Mucosa of descending colon (tissue), 3 donors: Measurements from ENCODE around the gene KRT17. TPM values are rescaled to one million over a fixed set of nuclear protein-coding genes. Genes with fewer than 3 reads are reported as not detected.

Experiments
- ATAC-seq: fragments of 200-7000 bp; cut with Tn5 transposase; one replicate; pipeline ENCODE4 v1.9.1; 2020; ENCODE audit warnings: mild to moderate bottlenecking, moderate library complexity
- DNase-seq, 3 donors: peaks; one replicate each; pipeline ENCODE4 v3.0.0-alpha.2; 2020
- H3K36me3 ChIP-seq: fragments of 200-600 bp; one replicate; pipeline ENCODE4 v1.8.0; 2021; ENCODE audit warnings: low read depth, mild to moderate bottlenecking
- H3K4me1 ChIP-seq: fragments of 200-600 bp; one replicate; pipeline ENCODE4 v1.8.0; 2021; ENCODE audit warnings: low read depth, mild to moderate bottlenecking
- H3K4me3 ChIP-seq: fragments of 200-600 bp; one replicate; pipeline ENCODE4 v1.8.0; 2021; ENCODE audit warnings: mild to moderate bottlenecking
- H3K9me3 ChIP-seq: fragments of 200-600 bp; one replicate; pipeline ENCODE4 v1.8.0; 2021; ENCODE audit warnings: mild to moderate bottlenecking
- intact Hi-C, 2 donors: fragments of 100-400 bp; cut with DNase I in 1 of 2; cut with micrococcal nuclease in 1 of 2; formaldehyde crosslinking; loops; one replicate each; pipeline versions ENCODE4 v1.11.0 to v1.11.1; 2022; cut with DNase I, micrococcal nuclease
- total RNA-seq, 3 donors: library from RNA; stranded (reverse); fragmentation: NEBNext Ultra II Directional in 2 of 3; extraction: Animal tissue kit (Norgen Biotek cat#: 25700) in 2 of 3; gene quantifications; one replicate each; pipeline versions ENCODE4 v1.2.1 to v1.2.4, GENCODE V29; 2021 to 2023
- TF ChIP-seq, protein P1 (sequence below): fragments of 200-600 bp; IDR thresholded peaks from one replicate; pipeline ENCODE4 v1.8.0; 2022; ENCODE audit warnings: antibody characterized with exemption, mild to moderate bottlenecking
- donor health status: DM: no; HTN: no; CAD: no; lungs with moderate emphysema.
- donor health status: DM: no; HTN: no; CAD: no.
- donor health status: DM: no; HTN: yes; CAD: no.

The KRT17 gene
- total RNA-seq, 3 donors from 2014 or later = 0.76 TPM; not detected in 2

DNA sequence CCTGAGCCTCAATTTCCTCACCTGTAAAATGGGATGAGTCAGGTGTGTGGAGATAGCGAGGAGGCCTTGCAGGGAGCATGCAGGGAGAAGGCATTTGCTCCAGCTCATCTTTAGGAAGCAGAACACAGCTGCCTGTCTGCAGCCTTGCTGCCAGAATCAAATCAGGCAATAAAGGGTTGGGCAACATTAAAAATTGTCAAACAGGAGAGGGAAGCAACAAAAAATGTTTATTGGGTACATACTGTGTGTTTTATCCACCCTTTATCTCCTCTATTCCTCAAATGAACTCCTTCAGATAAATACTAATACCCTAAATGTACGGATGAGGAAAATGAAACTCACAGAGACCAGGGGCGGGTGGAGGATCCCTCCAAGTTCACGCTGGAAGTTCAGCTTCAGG lies 24.1 kb downstream of the KRT17 start:
- Histone ChIP-seq H3K4me3 (no peak overlapping the region), H3K36me3 (no peaks in the 10 kb centered on the region), H3K4me1 (no peaks in the 10 kb centered on the region), H3K9me3 (no peaks in the 10 kb centered on the region)
- TF ChIP-seq, protein P1, sequence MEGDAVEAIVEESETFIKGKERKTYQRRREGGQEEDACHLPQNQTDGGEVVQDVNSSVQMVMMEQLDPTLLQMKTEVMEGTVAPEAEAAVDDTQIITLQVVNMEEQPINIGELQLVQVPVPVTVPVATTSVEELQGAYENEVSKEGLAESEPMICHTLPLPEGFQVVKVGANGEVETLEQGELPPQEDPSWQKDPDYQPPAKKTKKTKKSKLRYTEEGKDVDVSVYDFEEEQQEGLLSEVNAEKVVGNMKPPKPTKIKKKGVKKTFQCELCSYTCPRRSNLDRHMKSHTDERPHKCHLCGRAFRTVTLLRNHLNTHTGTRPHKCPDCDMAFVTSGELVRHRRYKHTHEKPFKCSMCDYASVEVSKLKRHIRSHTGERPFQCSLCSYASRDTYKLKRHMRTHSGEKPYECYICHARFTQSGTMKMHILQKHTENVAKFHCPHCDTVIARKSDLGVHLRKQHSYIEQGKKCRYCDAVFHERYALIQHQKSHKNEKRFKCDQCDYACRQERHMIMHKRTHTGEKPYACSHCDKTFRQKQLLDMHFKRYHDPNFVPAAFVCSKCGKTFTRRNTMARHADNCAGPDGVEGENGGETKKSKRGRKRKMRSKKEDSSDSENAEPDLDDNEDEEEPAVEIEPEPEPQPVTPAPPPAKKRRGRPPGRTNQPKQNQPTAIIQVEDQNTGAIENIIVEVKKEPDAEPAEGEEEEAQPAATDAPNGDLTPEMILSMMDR = no peak
- no peak for DNase-seq
- intact Hi-C loops = no loop called here
- no peak for ATAC-seq

DNA sequence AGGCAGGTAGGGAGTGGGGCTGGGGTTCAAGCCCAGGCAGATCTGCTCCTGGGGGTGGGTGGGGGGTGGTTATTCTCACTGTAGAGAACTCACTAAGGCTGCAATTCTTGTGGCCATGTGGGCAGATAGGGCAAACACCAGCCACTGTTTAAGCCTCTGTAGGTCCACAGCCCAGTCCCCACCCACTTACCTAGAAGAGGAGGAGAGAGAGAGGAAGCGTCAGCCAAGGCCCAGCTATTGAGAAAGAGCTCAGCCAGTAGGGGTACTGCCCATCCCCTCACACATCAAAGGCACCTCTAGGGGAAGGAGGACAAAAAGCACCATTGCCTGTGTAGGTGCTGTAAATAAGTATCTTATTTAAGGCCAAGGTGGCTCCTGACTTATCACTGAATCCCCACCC lies 24.7 kb downstream of the KRT17 start:
- no peaks in the 10 kb centered on the region for H3K36me3 ChIP-seq
- intact Hi-C loops = no loop called here
- ATAC-seq (no peak), DNase-seq (no peak)
- TF ChIP-seq, protein P1 = no peak
- no peaks in the 10 kb centered on the region for H3K4me1 ChIP-seq
- no peak overlapping the region for H3K4me3 ChIP-seq
- no peaks in the 10 kb centered on the region for H3K9me3 ChIP-seq

DNA sequence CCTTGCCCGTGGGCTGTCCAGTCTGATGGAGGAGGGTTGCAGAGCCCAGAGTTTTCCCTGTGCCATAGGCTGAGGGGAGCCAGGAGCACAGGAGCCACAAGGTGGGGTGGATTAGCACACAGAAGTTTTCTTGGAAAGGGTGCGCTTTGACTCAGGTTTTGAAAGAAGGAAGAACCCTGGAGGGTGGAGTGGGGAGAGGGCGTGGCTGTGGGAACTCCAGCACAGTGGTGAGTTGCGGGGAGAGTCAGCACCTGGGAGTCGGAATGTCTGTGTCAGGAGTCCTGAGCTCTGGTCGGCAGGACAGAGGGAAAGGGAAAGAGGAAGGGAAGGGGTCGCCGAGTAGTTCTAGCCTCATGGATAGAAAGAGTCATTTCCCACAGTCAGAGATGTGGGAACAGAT lies 28.8 kb downstream of the KRT17 start:
- intact Hi-C loops = no loop called here
- DNase-seq (no peak), ATAC-seq (no peak)
- TF ChIP-seq, protein P1 = no peak
- Histone ChIP-seq H3K36me3 (no peaks in the 10 kb centered on the region), H3K9me3 (no peaks in the 10 kb centered on the region), H3K4me3 (no peak overlapping the region), H3K4me1 (no peaks in the 10 kb centered on the region)

DNA sequence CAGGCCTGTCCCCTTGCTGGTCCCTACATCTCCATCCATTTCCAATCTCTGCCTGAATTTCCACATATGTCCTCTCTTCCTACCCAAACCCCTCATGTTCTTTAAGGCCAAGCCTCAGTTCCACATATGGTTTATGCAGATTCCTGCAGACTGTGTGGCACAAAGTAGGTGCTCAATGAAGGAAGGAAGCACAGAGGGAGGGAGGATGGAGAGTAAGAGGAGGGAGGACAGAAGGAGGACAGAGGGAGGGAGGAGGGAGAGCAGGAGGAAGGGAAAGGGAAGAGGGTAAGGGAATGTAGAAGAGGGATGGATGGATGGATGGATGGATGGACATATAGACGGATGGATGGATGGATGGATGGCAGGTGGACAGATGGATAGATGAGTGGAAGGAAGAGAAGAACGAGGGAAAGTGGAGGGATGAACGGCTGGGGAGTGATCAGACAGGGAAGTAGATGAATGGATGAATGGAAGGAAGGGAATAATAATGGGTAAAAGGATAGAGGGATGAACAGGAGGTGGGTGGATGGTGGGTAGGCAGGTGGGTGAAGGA lies 29.9 kb downstream of the KRT17 start:
- Histone ChIP-seq H3K4me3 (no peak overlapping the region), H3K36me3 (no peaks in the 10 kb centered on the region), H3K4me1 (no peaks in the 10 kb centered on the region), H3K9me3 (no peaks in the 10 kb centered on the region)
- intact Hi-C loops = no loop called here
- ATAC-seq (no peak), DNase-seq (no peak)
- TF ChIP-seq, protein P1 = no peak

DNA sequence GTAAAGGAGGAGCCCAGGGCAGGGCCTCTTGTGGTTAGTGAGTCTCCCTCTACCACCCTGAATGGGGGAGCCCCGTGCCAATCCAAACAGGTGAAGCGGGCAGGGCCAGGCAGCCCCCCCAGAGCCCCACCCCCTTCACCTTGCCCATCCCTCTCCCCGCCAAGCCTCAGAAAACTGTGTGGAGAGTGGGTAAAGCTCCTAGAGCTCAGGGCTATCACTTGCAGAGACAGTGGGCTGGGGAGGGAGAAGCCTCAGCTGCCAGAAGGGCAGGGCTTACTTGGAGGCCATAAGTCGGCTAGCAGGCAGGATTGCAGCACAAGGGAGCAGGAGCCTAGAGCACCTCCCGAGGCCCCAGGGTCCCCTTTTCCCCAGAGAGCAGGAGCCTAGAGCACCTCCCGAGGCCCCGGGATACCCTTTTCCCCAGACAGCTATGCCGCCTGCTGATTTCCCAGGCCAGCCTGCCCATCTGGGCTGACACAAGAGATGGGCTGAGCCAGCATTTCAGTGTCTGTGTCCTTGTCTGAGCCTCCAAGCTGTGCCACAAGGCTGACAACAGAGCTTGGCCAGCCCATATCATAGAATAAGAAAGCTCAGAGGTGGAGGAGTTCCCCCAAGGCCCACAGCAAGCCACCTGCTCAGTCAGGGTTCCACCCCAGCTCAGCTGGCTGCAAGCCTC lies 30.9 kb downstream of the KRT17 start:
- ATAC-seq = no peak
- H3K9me3 ChIP-seq = no peaks in the 10 kb centered on the region
- H3K4me3 ChIP-seq = no peak overlapping the region
- TF ChIP-seq, protein P1 = no peak
- no peaks in the 10 kb centered on the region for H3K36me3 ChIP-seq
- intact Hi-C loops = no loop called here
- no peak for DNase-seq
- H3K4me1 ChIP-seq = no peaks in the 10 kb centered on the region
